OCI-LY1 (cell line): ENCODE data around the gene TRPC4AP.

Experiments
- EZH2 ChIP-seq: fragments of 200-600 bp; sonication (generic), shearing (Covaris generic); IDR thresholded peaks from 2 replicates; pipeline ENCODE4 v1.8.0; 2017; ENCODE audit warnings: borderline replicate concordance, mixed run types, mild to moderate bottlenecking, antibody characterized with exemption, low read length, moderate library complexity, mixed read lengths
- TF ChIP-seq, protein P1 (sequence below): fragments of 200-600 bp; sonication (generic), shearing (Covaris generic); IDR thresholded peaks from 2 replicates; pipeline ENCODE4 v1.5.1; 2017; ENCODE audit warnings: mild to moderate bottlenecking, antibody characterized with exemption, low read length, moderate library complexity, mixed read lengths

DNA sequence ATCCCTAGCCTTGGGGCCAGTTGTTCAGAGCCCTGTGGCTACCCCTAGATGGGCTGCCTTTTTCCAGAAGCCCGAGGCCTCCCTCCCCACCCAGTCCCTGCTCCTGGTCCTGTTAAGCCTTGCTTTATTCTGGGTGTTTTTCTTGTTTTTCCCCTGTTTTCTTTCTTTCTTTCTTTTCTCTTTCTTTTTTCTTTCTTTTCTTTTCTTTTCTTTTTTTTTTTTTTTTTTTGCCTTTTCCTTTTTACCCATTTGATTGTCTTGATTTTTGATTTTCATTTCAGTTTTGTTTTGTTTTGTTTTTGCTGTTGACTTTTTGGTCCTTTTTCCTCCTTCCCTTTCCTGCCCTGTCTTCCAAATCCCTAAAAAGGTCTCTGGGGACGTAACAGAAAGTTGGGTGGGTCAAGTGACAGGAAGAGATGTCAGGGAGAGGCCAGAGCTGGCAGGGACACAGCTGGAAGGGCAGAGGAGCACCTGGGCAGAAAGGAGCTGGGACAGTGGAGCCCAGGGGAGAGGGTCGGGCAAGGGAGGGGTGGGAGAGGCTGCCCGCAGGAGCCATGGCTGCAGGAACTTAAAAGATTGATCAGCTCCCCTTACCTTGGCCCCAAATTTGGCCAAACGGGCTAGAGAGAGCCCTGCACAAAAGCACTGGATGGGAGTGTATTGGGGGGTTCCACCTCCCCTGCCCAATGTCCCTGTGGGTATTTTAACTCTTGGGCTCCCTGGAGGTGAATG lies 109.4 kb downstream of the TRPC4AP start:
- TF ChIP-seq, protein P1, sequence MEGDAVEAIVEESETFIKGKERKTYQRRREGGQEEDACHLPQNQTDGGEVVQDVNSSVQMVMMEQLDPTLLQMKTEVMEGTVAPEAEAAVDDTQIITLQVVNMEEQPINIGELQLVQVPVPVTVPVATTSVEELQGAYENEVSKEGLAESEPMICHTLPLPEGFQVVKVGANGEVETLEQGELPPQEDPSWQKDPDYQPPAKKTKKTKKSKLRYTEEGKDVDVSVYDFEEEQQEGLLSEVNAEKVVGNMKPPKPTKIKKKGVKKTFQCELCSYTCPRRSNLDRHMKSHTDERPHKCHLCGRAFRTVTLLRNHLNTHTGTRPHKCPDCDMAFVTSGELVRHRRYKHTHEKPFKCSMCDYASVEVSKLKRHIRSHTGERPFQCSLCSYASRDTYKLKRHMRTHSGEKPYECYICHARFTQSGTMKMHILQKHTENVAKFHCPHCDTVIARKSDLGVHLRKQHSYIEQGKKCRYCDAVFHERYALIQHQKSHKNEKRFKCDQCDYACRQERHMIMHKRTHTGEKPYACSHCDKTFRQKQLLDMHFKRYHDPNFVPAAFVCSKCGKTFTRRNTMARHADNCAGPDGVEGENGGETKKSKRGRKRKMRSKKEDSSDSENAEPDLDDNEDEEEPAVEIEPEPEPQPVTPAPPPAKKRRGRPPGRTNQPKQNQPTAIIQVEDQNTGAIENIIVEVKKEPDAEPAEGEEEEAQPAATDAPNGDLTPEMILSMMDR: no peak
- no peak for TF ChIP-seq EZH2
